Activated B cell treated with CpG ODN at 0.5 μM for 24 hours (primary cell): Measurements from ENCODE around the gene ADRA2B. TPM values are rescaled to one million over a fixed set of nuclear protein-coding genes. Genes with fewer than 3 reads are reported as not detected.

Experiments
- ATAC-seq: fragments of 200-7000 bp; cut with Tn5 transposase; one replicate; pipeline ENCODE4 v1.10.0; 2021; ENCODE audit warnings: low read depth, mild to moderate bottlenecking, moderate library complexity
- CTCF ChIA-PET: fragments of 350-600 bp; sonication (Branson Sonifier 250); formaldehyde crosslinking; loops from one replicate; lab custom pipeline; 2021; ENCODE audit warnings: antibody characterized with exemption; lab: Charles Lee
- POLR2A ChIA-PET: fragments of 350-600 bp; sonication (Branson Sonifier 250); formaldehyde crosslinking; loops from one replicate; lab custom pipeline; 2021; ENCODE audit warnings: antibody characterized with exemption; lab: Charles Lee
- DNase-seq: peaks from one replicate; pipeline ENCODE4 v3.0.0; 2022
- H3K27ac Mint-ChIP-seq: one replicate; pipeline ENCODE4 v1.8.0; 2020; ENCODE audit warnings: mixed read lengths
- H3K27me3 Mint-ChIP-seq: one replicate; pipeline ENCODE4 v1.8.0; 2021; ENCODE audit warnings: mixed read lengths
- H3K36me3 Mint-ChIP-seq: one replicate; pipeline ENCODE4 v1.8.0; 2021; ENCODE audit warnings: low read depth, mixed read lengths
- H3K4me1 Mint-ChIP-seq: one replicate; pipeline ENCODE4 v1.8.0; 2021; ENCODE audit warnings: mixed read lengths
- H3K4me3 Mint-ChIP-seq: one replicate; pipeline ENCODE4 v1.8.0; 2020; ENCODE audit warnings: mild to moderate bottlenecking, mixed read lengths
- H3K9me3 Mint-ChIP-seq: one replicate; pipeline ENCODE4 v1.8.0; 2020; ENCODE audit warnings: mixed read lengths
- intact Hi-C: fragments of 100-400 bp; cut with micrococcal nuclease; formaldehyde crosslinking; loops from one replicate; pipeline ENCODE4 v1.15.1; 2024
- total RNA-seq: library from RNA; stranded (reverse); gene quantifications from 2 replicates; pipeline ENCODE4 v1.2.3, GENCODE V29; 2022
- TF ChIP-seq, protein P1 (sequence below): fragments of 200-600 bp; IDR thresholded peaks from one replicate; pipeline ENCODE4 v1.8.0; 2022; ENCODE audit warnings: antibody characterized with exemption, mild to moderate bottlenecking

ADRA2B gene
- total RNA-seq, 1 donor from 2014 or later: 0.11 TPM

DNA sequence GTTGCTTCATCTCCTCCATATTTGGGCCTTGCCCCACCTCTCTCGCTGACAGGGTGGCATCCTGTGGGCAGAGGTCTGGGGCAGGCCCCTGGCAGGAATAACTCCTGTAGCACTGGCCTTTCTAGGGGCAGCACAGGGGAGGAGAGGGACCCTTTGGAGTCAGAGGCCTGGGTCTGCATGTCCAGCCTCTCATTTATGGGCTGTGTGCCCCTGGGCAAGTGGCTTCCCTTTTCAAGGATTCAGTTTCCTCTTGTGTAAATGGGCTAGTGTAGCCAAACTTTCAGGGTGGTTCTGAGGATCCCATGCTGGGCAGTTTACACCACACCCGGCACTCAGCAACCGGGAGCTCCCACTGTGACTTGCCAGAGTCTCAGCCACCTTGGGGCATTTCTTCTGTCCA, 23.4 kb downstream of the ADRA2B start:
- intact Hi-C loops: no loop called here
- no peak for DNase-seq
- ChIA-PET CTCF (no interaction called here), POLR2A (no interaction called here)
- no peak overlapping the region for H3K4me3 Mint-ChIP-seq
- no peak overlapping the region for H3K27ac Mint-ChIP-seq
- no peaks in the 10 kb centered on the region for H3K9me3 Mint-ChIP-seq
- H3K36me3 Mint-ChIP-seq: no peaks in the 10 kb centered on the region
- H3K27me3 Mint-ChIP-seq: no peaks in the 10 kb centered on the region
- ATAC-seq: no peak
- H3K4me1 Mint-ChIP-seq: no peaks in the 10 kb centered on the region
- TF ChIP-seq, protein P1, sequence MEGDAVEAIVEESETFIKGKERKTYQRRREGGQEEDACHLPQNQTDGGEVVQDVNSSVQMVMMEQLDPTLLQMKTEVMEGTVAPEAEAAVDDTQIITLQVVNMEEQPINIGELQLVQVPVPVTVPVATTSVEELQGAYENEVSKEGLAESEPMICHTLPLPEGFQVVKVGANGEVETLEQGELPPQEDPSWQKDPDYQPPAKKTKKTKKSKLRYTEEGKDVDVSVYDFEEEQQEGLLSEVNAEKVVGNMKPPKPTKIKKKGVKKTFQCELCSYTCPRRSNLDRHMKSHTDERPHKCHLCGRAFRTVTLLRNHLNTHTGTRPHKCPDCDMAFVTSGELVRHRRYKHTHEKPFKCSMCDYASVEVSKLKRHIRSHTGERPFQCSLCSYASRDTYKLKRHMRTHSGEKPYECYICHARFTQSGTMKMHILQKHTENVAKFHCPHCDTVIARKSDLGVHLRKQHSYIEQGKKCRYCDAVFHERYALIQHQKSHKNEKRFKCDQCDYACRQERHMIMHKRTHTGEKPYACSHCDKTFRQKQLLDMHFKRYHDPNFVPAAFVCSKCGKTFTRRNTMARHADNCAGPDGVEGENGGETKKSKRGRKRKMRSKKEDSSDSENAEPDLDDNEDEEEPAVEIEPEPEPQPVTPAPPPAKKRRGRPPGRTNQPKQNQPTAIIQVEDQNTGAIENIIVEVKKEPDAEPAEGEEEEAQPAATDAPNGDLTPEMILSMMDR: no peak

DNA sequence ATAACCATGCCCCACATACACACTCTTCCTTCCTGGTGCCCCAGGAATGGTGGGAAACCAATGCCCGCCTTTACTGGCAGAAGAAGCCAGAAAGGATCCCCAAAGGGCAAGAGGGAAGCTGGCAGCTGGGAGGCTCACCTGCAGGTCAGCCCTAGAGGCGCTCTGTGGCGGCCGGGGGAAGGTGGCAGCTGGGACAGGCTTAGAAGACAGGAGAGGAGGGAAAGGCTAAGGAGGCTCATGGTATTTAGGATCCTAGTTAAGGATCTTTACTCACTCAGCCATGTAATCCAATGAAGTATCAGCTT, 23.8 kb downstream of the ADRA2B start:
- Mint-ChIP-seq H3K9me3 (no peaks in the 10 kb centered on the region), H3K27me3 (no peaks in the 10 kb centered on the region), H3K27ac (no peak overlapping the region), H3K4me3 (no peak overlapping the region), H3K36me3 (no peaks in the 10 kb centered on the region), H3K4me1 (no peaks in the 10 kb centered on the region)
- CTCF ChIA-PET: no interaction called here
- DNase-seq: no peak
- POLR2A ChIA-PET: no interaction called here
- ATAC-seq: no peak
- TF ChIP-seq, protein P1: no peak
- intact Hi-C loops: no loop called here

DNA sequence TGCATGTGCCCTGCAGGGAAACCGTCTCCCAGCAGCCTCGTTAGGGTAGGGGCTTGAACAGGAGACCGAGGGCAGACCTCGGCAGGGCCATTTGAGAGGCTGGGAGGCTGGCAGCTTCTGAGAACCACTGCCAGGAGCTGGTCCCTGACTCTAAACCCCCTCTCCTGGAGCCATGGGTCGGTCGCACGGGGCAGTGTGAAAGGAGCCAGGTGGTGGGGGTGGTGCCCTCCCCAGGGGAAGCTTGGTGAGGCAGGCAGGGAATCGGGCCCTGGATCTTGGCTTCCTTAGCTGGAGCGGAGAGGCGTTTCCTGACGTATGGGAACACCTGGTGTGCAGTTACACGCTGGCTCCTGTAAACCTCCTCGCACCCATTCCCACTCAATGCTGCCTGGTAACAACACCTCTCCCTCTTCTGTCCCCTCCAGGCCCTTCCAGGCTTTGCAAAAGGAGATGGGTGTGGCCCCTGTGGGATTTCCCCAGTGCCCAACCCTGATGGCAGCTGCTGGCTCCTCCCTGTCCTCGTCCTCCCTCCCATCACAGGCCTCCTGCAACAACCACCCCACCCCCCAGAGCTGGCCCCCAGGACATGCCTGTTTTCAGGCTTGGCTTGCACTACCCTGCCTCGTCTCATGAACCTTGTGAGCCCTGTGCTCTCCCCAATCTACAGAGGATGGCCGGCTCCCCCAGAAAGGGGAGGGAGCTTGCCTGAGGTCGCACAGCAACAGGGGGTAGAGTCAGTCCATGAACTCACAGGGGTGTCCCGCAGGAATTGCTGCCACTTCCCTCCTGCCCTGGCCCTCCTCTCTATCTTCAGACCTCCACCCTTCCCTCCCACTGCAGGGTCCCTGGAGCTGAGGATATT, 24.4 kb downstream of the ADRA2B start:
- Mint-ChIP-seq H3K9me3 (no peaks in the 10 kb centered on the region), H3K36me3 (no peaks in the 10 kb centered on the region), H3K27me3 (no peaks in the 10 kb centered on the region), H3K27ac (no peak overlapping the region), H3K4me3 (no peak overlapping the region), H3K4me1 (no peaks in the 10 kb centered on the region)
- intact Hi-C loops: no loop called here
- ChIA-PET POLR2A (no interaction called here), CTCF (no interaction called here)
- TF ChIP-seq, protein P1: no peak
- DNase-seq (no peak), ATAC-seq (no peak)

DNA sequence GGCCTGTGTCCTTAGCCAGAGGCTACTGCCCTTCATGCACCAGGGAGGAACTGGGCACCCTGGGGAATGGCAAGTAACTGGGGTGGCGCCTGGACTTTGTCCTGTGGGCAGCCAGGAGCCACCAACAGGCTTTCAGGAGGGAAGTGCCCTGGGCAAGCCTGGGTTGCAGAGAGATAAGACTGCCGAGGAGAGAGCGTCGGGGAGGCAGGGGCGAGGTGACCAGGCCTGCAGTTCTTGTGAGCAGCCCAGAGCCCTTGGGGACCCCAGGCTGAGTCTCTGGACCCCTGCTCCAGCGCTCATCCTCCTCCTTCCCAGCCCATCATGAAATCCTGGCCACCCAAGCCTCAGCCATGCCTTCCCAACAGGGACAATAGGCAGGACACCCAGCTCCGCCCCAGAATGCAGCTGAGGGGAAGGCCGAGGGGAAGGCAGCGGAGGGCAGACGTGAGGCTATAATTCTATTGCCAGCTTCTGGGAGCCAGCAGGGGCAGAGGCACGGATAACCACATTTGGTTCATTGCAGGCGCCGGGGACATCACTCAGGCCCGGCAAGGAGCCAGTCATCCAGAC, 25.1 kb downstream of the ADRA2B start:
- H3K27me3 Mint-ChIP-seq: no peaks in the 10 kb centered on the region
- no peak overlapping the region for H3K27ac Mint-ChIP-seq
- intact Hi-C loops: no loop called here
- no peaks in the 10 kb centered on the region for H3K4me1 Mint-ChIP-seq
- H3K36me3 Mint-ChIP-seq: no peaks in the 10 kb centered on the region
- no peak overlapping the region for H3K4me3 Mint-ChIP-seq
- POLR2A ChIA-PET: no interaction called here
- no peak for DNase-seq
- CTCF ChIA-PET: interaction anchor here (1.2 kb wide), 1 partner anchor 83 kb away, joined by 3 read pairs; no protein-coding TSS in a partner anchor
- TF ChIP-seq, protein P1: no peak
- H3K9me3 Mint-ChIP-seq: no peaks in the 10 kb centered on the region
- ATAC-seq: no peak

DNA sequence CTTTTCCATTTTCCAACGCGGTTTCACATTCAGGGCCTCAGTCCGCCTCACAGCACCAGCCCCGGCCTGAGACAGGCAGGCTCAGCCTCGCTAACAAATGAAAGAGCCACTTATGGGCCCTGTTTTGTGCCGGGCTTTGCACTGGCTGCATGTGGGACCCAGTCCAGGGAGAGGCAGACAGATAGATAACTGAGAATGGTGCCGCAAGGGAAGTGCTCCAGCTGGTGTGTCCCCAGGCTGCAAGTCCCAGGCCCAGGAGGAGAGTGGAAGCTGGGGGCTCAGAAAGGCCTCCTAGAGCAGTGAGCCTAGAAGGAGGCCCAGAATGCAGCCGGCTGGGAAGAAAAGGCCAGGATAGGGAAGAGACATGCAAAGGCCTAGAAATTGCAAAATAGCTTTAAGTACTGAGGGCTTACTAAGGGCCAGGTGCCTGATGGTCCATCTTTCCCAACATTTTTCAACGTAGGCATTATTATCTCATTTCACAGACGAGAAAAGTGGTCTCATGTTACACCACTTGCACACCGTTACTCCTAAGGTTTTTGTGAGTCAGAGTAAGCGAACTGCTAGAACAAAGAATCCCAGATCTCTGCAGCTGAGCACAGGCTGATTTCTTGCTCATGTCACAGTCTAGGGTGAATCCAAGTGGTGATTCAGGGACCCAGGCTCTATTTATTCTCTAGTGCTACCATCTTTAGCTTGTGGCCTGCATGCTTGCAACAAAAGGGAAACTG, 26.0 kb downstream of the ADRA2B start:
- no peak for ATAC-seq
- intact Hi-C loops: no loop called here
- no peaks in the 10 kb centered on the region for H3K36me3 Mint-ChIP-seq
- H3K27ac Mint-ChIP-seq: no peak overlapping the region
- DNase-seq: no peak
- ChIA-PET POLR2A (no interaction called here), CTCF (interaction anchor here (1.2 kb wide), 1 partner anchor 84 kb away, joined by 3 read pairs; no protein-coding TSS in a partner anchor)
- H3K4me1 Mint-ChIP-seq: no peaks in the 10 kb centered on the region
- H3K27me3 Mint-ChIP-seq: peaks cover 3% of the 10 kb centered on the region
- TF ChIP-seq, protein P1: no peak
- no peak overlapping the region for H3K4me3 Mint-ChIP-seq
- H3K9me3 Mint-ChIP-seq: no peaks in the 10 kb centered on the region
